GM12874 (cell line): ENCODE data around the gene PRM3.

ENCODE experiments used
- TF ChIP-seq, protein P1 (sequence below): IDR thresholded peaks from 2 replicates; pipeline ENCODE4 v1.5.1; 2011; ENCODE audit warnings: low read depth, mild to moderate bottlenecking, control low read depth, low read length, moderate library complexity; ENCODE audit not compliant: insufficient read depth

The PRM3 gene

DNA sequence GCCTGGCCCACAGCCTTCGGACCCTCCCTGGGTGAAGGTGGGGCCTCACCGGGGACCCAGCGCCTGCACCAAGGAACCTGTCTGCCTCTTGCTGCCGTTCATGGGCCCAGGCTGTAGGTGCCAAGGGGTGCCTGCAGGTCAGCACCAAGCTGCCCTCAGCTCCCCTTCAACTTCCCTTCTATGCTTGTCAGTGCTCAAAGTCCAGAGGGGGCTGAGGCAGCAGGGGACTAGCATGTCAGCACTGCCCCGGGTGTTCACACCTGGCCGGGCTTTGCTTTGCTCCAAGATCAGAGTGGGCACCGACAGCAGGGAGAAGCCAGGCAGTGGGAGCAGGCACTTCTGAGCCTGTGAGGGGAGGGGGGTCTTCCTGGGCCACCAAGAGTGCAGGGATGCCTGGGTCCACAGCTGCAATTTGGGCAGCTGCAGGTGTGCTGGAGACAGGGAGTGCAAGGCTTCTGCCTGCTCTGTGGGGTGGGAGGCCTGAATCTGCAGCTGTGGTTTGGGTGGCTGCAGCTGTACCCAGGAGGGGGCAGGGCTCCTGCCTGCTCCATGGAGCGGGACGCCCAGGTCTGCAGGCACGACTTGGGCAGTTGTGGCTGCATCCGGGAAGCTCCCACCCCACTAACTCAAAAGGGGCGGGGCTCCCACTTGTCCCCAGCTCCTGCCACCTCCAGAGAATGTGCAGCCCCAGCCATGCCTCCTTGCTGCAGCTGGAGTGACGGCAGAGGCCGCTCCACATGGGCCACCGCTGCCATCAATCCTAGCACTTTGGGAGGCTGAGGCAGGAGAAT, 35.3 kb upstream of the PRM3 start:
- TF ChIP-seq, protein P1, sequence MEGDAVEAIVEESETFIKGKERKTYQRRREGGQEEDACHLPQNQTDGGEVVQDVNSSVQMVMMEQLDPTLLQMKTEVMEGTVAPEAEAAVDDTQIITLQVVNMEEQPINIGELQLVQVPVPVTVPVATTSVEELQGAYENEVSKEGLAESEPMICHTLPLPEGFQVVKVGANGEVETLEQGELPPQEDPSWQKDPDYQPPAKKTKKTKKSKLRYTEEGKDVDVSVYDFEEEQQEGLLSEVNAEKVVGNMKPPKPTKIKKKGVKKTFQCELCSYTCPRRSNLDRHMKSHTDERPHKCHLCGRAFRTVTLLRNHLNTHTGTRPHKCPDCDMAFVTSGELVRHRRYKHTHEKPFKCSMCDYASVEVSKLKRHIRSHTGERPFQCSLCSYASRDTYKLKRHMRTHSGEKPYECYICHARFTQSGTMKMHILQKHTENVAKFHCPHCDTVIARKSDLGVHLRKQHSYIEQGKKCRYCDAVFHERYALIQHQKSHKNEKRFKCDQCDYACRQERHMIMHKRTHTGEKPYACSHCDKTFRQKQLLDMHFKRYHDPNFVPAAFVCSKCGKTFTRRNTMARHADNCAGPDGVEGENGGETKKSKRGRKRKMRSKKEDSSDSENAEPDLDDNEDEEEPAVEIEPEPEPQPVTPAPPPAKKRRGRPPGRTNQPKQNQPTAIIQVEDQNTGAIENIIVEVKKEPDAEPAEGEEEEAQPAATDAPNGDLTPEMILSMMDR, result no peak

DNA sequence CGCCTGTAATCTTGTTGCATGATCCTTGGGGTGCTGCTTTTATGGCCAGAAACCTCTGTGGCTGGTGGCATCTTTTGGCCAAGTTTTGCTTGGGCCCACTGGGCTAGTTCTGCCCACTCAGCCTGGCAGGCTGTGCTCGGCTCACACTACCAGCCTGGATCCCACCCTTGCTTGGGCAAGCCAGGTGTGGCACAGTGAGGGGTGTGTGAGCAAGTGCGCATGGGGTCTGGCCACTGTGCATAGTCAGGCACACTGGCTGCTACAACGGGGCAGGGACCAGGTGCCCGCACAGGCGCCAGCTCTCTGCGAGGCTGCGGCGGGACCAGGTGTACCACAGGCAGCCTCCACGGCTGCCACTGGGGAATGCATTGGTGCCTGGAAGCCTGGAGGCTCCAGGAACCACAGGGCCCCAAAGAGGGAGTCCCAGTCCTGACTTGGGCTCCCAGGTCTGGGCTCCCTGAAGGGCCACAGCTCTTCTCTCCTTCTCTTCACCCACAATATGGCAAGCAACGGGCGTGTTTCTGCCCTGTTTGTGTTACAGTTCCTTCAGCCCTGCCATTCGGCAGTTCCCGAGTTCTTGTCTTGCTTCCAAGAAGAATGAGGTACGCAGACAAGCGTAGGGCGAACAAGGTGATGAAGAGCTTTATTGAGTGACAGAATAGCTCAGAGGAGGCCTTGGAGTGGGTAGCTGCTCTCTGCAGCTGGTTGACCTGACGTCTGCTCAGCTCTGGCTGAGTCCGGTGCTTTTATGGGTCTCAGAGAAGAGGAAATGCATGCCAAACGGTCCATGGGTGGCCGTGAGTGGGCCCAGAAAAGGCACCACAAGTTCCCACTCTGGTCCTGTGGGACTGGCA, 34.4 kb upstream of the PRM3 start:
- TF ChIP-seq, protein P1, result no peak

DNA sequence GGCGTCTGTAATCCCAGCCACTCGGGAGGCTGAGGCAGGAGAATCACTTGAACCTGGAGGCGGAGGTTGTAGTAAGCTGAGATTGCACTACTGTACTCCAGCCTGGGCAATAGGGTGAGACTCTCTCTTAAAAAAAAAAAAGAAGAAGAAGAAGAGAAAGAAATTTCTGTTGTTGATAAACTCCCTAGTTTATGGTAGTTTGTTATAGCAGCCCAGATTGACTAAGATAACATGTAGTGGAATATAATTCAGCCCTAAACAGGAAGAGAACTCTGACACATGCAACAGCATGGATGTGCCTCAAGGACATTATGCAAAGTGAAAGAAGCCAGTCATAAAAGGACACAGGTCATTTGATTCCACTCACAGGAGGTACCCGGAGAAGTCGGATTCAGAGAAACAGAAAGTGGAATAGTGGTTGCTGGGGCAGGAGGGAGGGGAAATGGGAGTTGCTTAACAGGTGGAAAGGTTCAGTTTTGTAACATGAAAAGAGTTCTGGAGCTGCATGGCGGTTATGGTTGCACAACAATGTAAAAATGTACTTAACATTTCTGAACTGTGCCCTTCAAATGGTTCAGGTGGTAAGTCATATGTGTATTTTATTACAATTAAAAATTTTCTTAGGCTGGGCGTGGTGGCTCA, 33.7 kb upstream of the PRM3 start:
- TF ChIP-seq, protein P1, result no peak

DNA sequence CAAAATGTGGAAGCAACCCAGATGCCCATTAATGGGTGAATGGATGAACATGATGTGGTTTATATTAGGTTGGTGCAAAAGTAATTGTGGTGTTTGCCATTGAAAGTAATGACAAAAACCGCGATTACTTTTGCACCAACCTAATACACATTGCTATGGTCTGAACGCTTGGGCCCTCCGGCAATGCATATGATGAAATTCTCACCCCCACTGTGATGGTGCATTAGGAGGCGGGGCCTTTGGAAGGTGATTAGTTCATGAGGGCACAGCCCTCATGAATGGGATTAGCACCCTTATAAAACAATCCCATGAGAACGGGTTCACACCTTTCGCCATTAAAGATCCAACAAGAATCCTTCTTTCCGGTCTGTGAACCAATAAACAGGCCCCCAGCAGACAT, 33.0 kb upstream of the PRM3 start:
- TF ChIP-seq, protein P1, result no peak

DNA sequence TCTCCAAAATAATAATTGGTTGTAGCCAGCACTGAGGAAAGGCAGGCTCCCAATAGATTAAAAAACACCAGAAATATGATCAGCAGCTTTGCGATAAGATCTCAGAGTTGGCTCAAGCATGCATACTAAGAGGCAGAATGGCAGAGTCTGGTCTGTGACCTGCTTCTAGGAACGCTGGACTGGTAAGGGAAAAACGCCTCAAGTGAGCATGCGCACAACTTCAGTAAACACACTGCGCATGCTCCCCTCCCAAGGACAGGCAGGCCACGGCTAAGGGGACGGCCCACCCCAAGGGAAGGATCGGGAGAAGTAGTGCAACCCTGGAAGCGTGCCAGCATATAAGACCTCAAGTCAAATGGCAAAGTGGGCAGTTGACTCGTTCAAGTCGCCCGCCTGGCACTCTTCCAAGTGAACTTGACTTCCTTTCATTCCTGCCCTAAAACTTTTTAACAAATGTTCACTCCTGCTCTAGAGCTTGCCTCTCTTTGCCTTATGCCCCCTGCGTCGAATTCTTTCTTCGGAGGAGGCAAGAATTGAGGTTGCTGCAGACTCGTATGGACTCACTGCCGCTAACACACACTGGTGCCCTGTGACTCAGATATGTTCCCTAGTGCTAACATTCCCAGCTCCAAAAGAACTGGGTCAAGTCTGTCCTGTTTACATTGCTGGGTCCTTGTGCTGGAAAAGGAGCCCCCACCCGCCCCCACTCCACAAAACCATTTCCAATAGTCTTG, 30.1 kb upstream of the PRM3 start:
- TF ChIP-seq, protein P1, result no peak

DNA sequence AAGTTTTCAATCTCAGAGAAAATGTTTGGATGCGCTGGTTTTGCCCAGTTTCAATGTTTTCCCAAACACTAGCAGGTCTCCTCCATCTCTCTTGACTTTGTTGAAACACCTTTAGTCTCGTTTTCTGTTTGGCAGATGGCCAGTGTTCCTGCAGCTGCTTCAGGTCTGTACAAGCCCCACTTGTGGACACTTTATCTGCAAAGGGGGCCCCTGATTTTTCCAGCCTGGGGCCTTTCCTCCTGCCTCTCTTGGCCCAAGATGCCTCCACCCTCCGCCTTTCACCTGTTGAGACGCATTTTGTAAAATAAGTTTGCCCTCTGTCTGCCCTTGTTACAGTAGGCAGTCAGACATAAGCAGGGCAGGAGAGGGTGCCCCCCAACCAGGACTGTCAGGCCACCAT, 29.5 kb upstream of the PRM3 start:
- TF ChIP-seq, protein P1, result no peak
